Measurements from ENCODE around the gene SIK3. TPM values are rescaled to one million over a fixed set of nuclear protein-coding genes. Genes with fewer than 3 reads are reported as not detected.

SIK3 gene
- total and polyA plus RNA-seq, 2 experiments from 2014 or later: 6.1 to 33.9 TPM

- TF ChIP-seq ETS1 (IDR thresholded peaks at IDR 0.05) (no peak), CTCF (conservative IDR thresholded peaks at IDR 0.05; ENCODE audit: low read depth in 2 of 2) (no peak), POLR2AphosphoS5 (IDR thresholded peaks at IDR 0.05; ENCODE audit: low read depth) (no peak), REST (IDR thresholded peaks at IDR 0.05; ENCODE audit: unreplicated experiment) (no peak), EZH2 (IDR thresholded peaks at IDR 0.05; ENCODE audit: low read depth, unreplicated experiment) (no peak), ZNF331 (CRISPR knock-in tag; IDR thresholded peaks at IDR 0.05; ENCODE audit: low read depth) (no peak), EZH2phosphoT487 (IDR thresholded peaks at IDR 0.05; ENCODE audit: unreplicated experiment) (no peak), CREB1 (CRISPR knock-in tag; IDR thresholded peaks at IDR 0.05; ENCODE audit: low read depth) (no peak), STAT1 (IDR thresholded peaks at IDR 0.05; ENCODE audit: unreplicated experiment) (no peak)
Observed at GRCh38 chr11:116955548-116955947, 142.7 kb downstream of the SIK3 start (continued).

GRCh38 chr11:116953530-116954285 is 144.5 kb downstream of the SIK3 start:
- Histone ChIP-seq H3F3A (replicated peaks; ENCODE audit: low read depth) (no peaks in the 10 kb centered on the region), H3K9me2 (ENCODE audit: insufficient read depth) (no peaks in the 10 kb centered on the region), H3K79me2 (replicated peaks; ENCODE audit: insufficient read depth) (no peaks in the 10 kb centered on the region), H3K27ac (ENCODE audit: low read depth) (no peak overlapping the region), H3K4me3 (no peak overlapping the region), H3K4me1 (ENCODE audit: insufficient read depth) (peaks cover 12% of the 10 kb centered on the region; the same call in 1 of the 2 replicates), H3K36me3 (ENCODE audit: insufficient read depth) (no peaks in the 10 kb centered on the region), H3K4me2 (no peak overlapping the region), H2AFZ (no peak overlapping the region), H3K27me3 (ENCODE audit: insufficient read depth) (no peaks in the 10 kb centered on the region), H4K20me1 (replicated peaks; ENCODE audit: insufficient read depth) (0 out of 2 replicates have a peak, but pooled peaks cover 3% of the 10 kb centered on the region)
- no peak for ATAC-seq
- Mint-ChIP-seq H3K27ac (no peak overlapping the region), H3K9me3 (no peaks in the 10 kb centered on the region), H3K4me3 (no peak overlapping the region), H3K36me3 (ENCODE audit: low read depth) (no peaks in the 10 kb centered on the region; the same call in 2 of the 3 replicates), H3K27me3 (ENCODE audit: insufficient read depth, low read depth, poor library complexity) (no peaks in the 10 kb centered on the region), H3K4me1 (peaks cover 16% of the 10 kb centered on the region)
- no peak for DNase-seq (ENCODE audit: low spot score)
- TF ChIP-seq POLR2AphosphoS5 (IDR thresholded peaks at IDR 0.05; ENCODE audit: low read depth) (no peak), CREB1 (CRISPR knock-in tag; IDR thresholded peaks at IDR 0.05; ENCODE audit: low read depth) (no peak), EZH2 (IDR thresholded peaks at IDR 0.05; ENCODE audit: low read depth, unreplicated experiment) (no peak), STAT1 (IDR thresholded peaks at IDR 0.05; ENCODE audit: unreplicated experiment) (no peak), CTCF (conservative IDR thresholded peaks at IDR 0.05; ENCODE audit: low read depth in 2 of 2) (no peak), EZH2phosphoT487 (IDR thresholded peaks at IDR 0.05; ENCODE audit: unreplicated experiment) (no peak), JUNB (IDR thresholded peaks at IDR 0.05; ENCODE audit: unreplicated experiment) (no peak), NANOG (IDR thresholded peaks at IDR 0.05; ENCODE audit: borderline replicate concordance) (no peak), REST (IDR thresholded peaks at IDR 0.05; ENCODE audit: unreplicated experiment) (no peak)

All from GM23338 (cell line).